HG03060 (cell line): ENCODE results near the gene GSTA4.

Experiments used
- ATAC-seq: cut with Tn5 transposase; IDR thresholded peaks from one replicate; pipeline ENCODE4 v1.9.1; 2021; ENCODE audit warnings: low read depth, moderate number of reproducible peaks; ENCODE audit not compliant: unreplicated experiment

The GSTA4 gene, protein sequence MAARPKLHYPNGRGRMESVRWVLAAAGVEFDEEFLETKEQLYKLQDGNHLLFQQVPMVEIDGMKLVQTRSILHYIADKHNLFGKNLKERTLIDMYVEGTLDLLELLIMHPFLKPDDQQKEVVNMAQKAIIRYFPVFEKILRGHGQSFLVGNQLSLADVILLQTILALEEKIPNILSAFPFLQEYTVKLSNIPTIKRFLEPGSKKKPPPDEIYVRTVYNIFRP

DNA sequence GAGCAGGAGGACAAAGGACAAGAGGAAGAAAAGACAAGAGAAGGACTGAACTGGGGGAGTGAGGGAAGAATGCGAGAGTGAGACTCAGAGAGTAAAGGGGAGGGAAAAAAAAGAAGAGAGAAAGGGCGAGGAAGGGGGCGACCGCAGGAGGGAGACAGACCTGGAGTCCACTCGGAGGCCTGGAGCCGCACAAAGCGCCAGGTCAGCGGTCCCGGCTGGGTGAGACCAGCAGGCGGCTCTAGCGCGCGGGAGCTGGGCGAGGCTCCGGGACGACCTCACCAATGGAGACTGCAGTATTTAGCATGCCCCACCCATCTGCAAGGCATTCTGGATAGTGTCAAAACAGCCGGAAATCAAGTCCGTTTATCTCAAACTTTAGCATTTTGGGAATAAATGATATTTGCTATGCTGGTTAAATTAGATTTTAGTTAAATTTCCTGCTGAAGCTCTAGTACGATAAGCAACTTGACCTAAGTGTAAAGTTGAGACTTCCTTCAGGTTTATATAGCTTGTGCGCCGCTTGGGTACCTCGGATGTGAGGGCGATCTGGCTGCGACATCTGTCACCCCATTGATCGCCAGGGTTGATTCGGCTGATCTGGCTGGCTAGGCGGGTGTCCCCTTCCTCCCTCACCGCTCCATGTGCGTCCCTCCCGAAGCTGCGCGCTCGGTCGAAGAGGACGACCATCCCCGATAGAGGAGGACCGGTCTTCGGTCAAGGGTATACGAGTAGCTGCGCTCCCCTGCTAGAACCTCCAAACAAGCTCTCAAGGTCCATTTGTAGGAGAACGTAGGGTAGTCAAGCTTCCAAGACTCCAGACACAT lies at the start of gene GSTA4:
Gene GSTA4, minus strand, starts transcription at position 196 of the 824 bp plus-strand sequence. CDS start 1,041 bp downstream, outside the sequence.
- ATAC-seq, result peak; percentile 92

DNA sequence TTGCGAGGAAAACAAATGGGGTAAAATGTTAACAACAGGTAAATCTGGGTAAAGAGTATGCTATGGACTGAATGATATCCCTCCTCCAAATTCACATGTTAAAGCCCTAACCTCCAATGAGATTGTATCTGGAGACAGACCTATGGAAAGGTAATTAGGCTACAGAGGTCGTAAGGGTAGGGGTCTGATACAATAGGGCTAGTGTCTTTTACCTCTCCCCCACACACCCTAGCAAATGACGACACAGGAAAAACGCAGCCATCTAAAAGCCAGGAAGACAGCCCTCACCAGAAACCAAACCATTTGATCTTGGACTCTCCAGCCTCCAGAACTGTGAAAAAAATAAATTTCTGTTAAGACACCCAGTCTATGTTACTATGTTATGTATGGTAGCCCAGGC lies 49.5 kb upstream of the GSTA4 start:
- no peak for ATAC-seq

DNA sequence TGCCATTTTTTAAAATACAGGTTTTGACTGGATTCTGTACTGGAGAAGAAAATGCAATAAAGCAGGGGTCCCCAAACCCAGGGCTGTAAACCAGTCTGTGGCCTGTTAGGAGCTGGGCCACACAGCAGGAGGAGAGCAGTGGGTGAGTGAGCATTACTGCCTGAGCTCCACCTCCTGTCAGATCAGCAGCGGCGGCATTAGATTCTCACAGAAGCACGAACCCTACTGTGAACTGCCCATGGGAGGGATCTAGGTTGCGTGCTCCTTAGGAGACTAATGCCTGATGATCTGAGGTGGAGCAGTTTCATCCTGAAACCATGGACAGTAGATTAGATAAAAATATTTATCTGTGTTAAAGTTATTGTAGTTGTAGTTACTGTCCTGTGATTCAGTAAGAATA lies 49.0 kb upstream of the GSTA4 start:
- no peak for ATAC-seq

DNA sequence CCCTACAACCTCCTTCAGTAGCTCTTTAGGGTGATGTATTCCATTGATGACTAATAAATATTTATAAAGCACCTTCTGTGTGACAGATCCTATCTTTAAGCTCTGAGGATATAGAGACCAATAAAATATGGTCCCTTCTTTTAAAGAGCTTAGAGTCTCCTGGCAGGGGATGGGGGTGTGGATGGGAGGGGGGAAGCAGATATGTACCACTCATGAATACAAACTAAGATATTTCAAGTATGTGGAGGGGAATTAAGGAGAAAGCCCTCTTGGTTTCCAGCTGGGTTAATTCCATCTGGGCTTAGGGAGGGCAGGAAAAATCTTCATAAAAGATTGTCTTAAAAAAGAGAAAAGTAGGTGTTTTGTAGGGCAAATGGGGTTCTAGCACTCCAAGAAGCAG lies 48.5 kb upstream of the GSTA4 start:
- no peak for ATAC-seq

DNA sequence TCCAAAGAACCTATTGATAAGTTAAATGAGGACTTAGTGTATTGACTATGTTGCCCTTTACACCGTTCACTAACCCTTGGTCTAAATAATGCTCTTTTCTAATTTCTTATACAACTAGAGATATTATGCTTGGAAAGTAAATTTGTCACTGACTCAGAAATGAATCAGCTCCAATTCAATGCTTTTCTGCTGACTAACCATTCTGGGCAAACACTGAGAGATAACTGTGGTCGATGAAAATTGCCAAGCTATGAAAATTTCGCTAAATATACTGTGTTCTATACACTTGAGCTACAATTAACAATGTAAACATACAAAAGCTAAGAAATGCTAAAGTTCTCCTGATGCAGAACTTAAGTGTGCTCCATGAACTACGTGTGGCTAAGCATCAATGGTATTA lies 47.0 kb upstream of the GSTA4 start:
- ATAC-seq, result no peak

DNA sequence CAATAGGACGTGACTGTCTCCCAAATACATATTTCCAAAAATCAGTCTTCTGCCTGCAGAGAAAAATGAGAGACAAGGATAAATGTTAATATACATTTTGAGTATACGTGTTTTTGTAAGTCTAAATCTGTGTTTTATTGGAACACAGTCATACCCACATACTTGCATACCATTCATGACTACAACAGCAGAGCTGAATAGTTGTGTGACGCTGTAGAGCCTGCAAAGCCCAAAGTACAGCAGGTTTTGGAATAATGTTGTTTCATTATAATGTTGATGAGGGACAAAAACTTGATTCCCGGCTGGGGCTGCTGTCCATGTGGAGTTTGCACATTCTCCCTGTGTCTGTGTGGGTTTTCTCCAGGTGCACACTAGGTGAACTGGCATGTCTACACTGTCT lies 46.3 kb upstream of the GSTA4 start:
- ATAC-seq, result no peak

DNA sequence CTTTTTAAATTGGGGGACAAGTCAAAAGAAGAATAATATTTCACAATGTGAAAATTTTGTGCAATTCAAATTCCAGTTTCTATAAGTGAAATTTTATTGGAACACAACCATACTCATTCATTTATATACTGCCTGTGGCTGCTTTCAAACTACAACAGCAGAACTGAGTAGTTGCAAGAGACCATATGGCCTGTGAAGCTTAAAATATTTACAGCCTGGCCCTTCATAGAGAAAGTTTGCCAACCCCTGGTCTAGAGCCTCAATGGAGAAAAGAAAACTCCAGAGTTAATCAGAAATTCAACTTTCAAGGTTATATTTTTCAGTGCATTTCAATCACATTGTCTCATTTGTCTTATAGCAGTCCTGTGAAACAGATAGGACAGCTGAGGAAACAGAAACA lies 43.5 kb upstream of the GSTA4 start:
- ATAC-seq, result no peak

DNA sequence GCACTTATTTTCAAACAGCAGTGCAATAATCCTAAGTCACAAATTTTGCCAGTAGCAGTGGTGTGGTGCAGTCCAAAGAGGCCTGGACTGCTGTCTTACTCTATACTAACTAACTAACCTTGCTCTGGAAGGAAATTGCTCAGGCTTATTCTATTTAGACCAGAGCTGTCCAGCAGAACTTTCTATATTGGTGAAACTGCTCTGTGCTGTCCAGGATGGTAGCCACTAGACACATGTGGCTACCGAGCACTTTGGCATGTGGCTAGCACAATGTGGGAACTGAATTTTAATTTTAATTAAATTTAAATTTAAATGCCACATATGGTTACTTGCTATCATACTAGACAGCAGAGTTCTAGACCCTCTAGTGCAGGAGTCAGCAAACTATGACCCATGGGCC lies 43.1 kb upstream of the GSTA4 start:
- no peak for ATAC-seq

DNA sequence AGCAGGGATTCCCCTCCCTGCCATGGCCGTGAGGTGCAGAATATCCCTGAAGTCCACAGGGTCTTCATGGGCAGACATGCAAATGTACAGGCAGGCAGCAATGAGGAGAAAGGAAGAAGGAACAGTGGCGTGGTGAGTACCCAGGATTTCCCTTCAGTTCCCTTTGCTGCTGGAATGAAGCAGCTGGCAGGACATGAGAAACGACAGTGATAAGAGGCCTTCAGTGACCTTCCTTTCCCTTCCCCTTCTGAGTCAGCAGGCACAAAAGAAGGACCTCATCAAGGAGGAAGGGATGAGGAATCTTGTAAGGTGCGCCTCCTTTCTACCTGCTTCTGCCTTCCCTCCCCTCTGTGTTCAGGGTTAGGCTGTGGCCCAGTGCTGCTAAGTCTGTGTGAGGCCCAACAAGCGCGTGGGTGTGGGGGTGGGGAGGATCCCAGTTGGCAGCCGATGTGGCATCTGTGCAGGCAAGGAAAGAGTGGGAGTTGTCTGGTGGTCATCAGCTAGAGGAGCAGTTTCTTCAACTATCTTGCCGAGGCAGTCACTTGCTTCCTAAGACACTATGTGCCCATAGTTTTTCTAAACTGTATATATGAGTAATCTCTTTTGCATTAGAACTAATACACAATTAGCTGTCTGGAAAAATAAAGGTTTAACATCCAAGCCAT lies 40.6 kb upstream of the GSTA4 start:
- no peak for ATAC-seq

DNA sequence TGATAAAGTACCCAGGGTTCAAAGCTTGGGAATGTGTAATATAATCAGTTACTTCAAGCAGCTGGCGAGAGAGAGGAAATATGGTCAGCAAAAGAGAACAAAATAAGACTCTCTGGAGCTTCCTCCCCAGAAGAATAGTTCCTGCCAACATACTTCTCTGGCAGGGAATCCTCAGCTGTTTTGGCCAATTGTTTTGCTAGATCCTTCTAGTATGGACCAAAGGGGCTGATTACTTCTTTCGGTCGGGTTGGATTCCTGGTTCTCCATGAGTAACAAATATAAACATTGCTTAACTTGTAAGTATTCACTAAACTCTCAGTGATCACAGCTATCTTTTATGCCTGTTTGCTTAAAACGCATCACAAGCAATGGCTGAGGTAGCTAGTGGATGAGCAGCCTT lies 38.7 kb upstream of the GSTA4 start:
- no peak for ATAC-seq

DNA sequence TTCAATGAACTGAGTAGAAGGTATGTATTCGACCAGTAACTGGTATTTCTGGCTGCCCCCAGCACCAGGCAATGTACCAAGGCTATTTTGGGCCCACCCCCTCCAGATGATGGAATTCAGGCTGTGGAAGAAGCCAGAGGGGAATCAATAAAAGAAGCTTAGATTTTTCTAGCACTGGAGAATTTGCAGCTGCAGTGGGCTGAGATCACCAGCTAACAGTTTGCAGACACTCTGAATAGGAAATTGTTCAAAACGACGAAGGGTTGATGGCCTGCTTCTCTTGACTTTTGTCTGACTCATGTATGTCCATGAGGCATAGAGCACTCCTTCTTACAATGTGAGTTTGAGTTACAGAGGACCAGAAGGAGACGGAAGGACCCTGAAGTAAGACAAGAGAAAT lies 37.8 kb upstream of the GSTA4 start:
- no peak for ATAC-seq

DNA sequence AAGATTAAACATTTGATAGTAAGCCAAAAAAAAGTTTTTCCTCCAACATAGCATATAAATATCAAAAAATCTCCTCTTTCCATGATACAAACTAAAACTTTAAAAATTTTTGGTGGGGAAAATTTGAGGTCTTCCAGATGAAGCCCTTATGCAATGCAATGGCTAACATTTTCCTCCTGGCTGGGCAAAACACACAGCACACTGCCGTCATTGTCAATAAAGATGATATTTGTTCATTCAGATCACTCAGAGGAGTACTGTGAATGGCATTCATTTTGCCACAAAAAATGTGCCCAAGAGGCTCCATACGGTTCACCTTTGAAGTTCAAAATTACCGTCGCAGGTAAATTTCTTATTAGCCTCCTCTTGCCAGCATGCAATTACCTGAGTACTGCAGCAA lies 36.2 kb upstream of the GSTA4 start:
- no peak for ATAC-seq

DNA sequence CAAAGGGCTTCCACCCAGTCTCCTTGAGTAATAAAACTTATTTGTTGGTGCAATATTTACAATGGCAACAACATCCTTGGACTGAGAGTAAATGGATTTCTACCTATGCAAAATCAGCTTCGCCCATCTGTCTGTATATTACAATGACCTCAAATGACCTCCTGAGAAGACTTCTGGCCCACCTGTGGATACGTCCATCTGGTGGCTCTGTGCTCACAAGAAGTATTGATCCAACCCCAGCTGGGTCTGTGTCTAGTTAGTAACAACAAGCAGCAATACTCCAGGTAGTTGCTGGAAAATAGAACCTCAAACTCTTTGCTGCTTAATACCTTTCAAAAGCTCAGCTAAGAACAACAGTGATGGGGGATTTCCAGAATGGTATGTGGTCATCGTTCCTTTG lies 34.7 kb upstream of the GSTA4 start:
- no peak for ATAC-seq

DNA sequence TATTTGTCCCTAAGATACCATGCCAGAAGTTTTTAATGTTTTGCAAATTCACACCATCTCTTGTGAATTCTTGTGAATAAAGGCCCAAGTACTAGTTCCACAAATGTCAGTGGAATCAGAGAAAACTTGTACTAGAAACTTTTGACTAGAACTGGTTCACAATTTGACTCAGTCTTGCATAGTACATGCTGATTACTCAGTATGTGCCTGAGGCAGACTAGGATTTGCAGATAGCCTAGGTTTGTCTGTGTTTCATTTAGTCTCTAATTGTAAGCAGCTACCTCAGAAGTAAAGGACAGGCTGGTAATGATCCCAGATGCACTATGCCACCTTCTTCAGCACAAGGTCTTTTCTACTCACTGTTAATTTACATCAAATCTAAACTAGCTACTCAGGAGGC lies 34.2 kb upstream of the GSTA4 start:
- no peak for ATAC-seq

DNA sequence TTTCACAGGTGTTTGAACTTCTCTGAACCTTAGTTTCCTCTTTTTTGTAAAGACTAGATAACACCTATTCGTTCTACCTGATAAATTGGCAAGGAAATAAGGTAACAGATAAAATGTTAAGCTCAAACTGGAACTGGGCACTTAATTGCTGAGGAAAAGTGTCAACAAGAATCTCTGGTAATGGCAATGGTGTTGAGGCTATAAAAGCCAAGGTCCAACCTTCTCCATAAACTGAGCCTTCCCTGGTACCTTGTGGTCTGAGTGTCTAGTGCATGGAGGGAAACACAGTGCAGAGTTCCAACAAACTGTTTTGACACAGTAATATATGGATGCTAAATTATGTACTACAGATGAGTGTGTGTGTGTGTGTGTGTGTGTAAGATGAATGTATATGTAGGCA lies 33.4 kb upstream of the GSTA4 start:
- ATAC-seq, result no peak

DNA sequence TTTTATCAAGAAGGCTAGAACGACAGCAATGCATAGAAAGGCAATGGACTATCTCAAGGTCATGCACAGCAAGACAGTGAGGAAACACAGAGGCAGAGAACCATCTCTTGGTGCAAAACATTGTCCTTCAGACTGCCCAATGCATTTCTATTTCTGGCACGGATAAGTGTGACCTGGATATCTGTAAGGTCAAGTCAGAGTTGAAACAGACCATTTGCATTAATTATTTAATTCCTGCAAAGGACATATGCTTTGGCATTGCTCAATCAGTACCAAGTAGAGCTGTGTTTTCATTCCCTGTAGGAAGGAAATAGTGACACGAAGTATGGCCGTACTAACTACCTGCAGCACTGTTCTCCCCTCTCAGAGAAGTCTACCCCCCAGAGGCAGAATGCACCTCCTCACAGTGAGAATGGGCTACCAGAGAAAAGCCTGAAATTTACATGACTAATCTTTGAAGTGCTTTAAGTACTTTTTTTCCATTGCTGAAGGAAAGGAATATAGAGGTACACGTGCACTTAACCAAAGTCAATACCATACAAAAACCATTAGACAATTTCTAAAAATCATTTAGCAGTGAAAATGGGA lies 32.1 kb upstream of the GSTA4 start:
- no peak for ATAC-seq

DNA sequence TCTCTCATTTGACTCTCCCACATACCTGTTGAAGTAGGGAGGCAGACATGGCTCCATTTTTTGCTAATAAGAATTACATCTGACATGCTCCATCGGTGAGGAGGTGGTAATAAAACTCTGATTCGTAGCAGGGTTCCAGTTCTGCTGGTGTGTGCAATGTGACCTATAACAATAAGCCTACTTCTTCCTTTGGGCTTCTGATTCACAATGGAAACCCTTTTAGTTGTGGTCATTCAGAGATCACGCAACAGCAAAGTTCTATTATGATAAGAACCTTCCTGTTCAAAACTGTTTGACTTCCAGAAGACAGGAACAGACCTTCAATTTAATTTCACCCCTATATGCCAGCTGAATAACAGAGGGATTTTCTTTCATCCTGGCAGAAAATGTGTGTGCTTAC lies 31.4 kb upstream of the GSTA4 start:
- ATAC-seq, result no peak

DNA sequence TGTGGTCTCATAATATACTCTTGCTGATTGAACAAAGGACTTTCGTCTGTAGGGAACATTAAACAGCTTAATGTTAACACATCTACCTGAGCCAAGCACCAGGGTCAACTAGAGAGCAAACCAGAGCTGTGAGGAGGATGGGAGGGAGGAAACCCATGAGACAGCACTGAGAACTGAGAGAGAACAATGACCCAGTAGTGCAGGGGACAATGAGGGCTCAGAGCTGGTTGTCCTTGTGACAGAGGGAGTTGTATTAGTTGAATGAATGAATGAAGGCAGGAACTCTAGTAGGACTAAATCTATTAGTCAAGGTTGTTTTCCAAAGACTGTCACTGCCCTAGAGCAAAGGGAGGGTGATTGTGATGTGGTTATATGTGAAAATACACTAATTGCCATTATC lies 28.2 kb upstream of the GSTA4 start:
- ATAC-seq, result no peak

DNA sequence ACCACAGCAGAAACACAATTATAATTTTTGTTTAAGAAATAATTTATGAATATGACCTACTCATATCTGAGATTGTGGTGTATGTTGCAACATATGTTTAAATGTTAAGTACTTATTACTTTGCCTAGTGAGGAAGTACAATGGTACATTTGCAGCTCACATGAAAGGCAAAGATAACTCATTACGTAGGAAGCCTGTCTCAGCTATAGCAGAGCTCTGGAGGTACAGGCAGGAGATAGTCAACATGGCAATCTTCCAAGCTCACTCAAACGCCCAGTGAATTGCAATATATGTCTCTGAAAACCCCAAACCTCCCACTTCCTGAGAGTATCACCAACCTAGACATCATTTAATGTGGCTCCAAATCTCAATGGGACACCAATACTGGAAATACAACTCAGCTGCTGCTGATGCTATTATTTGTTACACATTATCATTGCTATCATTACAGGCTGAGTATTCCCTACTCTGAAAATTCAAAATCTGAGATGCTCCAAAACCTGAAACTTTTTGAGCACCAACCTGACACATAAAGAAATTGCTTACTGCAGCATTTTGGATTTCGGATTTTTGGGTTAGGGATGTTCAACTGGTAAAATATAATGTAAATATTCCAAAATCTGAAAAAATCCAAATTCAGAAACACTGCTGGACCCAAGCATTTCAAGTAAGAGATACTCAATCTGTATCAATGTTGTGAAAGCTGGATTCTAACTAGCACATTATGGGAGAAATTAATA lies 25.1 kb upstream of the GSTA4 start:
- ATAC-seq, result no peak

DNA sequence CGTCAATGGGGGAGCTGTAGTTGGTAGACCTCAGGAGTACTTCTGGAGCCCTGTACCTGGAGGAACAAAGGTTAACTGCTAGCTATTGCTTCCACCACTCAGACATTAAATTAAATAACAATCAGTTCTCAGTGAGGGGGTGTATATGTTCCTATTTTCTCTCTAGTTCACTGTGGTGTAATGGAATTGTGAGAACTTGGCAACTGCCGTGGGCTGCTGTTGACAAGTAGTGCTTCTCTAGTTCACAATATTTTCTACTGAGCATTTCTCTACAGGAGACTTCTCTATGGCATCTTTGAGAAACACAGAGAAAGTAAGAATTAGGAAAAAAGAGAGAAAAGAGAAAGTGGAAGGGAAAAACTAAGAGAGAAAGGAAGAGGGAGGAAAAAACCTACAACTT lies 23.4 kb upstream of the GSTA4 start:
- ATAC-seq, result no peak

DNA sequence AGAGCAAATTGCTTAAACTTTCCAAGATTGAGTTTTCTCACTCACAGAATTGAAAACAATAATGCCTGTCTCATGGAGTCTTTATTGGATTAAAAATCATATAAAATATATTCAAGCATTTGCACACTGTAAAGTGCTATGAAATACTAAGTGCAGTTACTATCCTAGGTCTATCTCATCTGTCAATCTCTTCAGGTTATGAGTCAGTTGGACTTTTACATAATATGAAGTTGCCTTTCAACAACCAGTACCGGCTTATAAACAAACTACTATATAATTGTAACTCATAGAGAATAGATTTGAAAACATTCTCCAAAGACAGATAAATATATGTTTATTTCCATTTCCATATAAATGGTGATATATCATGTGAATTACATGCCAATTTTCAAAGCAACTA lies 20.4 kb upstream of the GSTA4 start:
- no peak for ATAC-seq
